SHP77 (cell line): Measurements from ENCODE around the gene HJV.

Experiments
- DNase-seq, 2 experiments: peaks; one replicate each; lab custom pipeline; 2025; lab: John Stamatoyannopoulos, UW

HJV gene

DNA sequence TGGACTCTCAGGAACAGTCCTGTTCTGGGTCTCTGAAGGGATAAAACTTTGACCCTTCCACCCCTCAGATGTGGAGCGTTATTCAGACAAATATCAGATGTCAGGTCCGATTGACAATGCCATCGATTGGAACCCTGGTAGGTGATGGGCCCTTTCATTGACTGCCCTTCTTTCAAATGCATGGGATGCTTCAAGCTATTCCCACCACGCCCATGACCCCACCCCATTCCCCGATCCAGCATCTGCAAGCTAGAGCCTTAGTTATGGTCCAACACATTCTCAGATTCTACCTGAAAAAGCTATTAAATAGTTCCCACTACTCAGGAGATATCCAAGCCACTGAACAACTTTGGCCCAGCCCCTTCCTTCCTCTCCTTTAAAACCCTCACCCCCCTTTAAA is 44.5 kb downstream of the HJV start:
- no peak for DNase-seq

- DNase-seq = no peak
These were observed 46.3 kb downstream of the HJV start for GRCh38 chr1:145975216-145975615.

DNA sequence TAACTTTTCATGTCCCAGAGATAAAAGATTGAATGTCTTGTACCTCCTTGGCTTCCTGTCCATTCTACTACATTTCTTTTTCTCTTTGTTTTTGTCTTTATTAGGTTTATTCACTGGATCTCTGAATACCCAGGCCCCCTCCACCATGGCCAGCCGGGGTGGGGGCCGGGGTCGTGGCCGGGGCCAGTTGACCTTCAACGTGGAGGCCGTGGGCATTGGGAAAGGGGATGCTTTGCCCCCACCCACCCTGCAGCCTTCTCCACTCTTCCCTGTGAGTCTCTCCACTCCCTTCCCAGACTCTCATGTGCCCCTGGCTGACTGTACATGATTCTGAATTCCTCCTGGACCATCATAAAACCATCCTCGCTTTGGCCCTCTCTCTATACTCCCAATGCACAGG is 46.8 kb downstream of the HJV start:
- DNase-seq = no peak

- no peak for DNase-seq
These were observed 49.0 kb downstream of the HJV start for GRCh38 chr1:145972580-145972979.
